ENCODE measurements around the gene SLK.

GRCh38 chr10:103922659-103923058 is 44.3 kb upstream of the SLK start:
- TF ChIP-seq EZH2phosphoT487 (IDR thresholded peaks at IDR 0.05; ENCODE audit: low read length) (no peak), CTCF (IDR thresholded peaks at IDR 0.05; ENCODE audit: low read length) (no peak)
